Astrocyte (in vitro differentiated cells and primary cell): Measurements from ENCODE around the gene LNX2.

Experiments
- EZH2 ChIP-seq: IDR thresholded peaks from 2 replicates; pipeline ENCODE4 v1.6.1; 2012; ENCODE audit warnings: mild to moderate bottlenecking, low read length, inconsistent platforms; ENCODE audit not compliant: insufficient read depth
- TF ChIP-seq, protein P1 (sequence below): IDR thresholded peaks from 2 replicates; pipeline ENCODE4 v1.5.1; 2011; ENCODE audit warnings: low read depth, mild to moderate bottlenecking, inconsistent platforms, low read length, moderate library complexity; ENCODE audit not compliant: insufficient read depth

DNA sequence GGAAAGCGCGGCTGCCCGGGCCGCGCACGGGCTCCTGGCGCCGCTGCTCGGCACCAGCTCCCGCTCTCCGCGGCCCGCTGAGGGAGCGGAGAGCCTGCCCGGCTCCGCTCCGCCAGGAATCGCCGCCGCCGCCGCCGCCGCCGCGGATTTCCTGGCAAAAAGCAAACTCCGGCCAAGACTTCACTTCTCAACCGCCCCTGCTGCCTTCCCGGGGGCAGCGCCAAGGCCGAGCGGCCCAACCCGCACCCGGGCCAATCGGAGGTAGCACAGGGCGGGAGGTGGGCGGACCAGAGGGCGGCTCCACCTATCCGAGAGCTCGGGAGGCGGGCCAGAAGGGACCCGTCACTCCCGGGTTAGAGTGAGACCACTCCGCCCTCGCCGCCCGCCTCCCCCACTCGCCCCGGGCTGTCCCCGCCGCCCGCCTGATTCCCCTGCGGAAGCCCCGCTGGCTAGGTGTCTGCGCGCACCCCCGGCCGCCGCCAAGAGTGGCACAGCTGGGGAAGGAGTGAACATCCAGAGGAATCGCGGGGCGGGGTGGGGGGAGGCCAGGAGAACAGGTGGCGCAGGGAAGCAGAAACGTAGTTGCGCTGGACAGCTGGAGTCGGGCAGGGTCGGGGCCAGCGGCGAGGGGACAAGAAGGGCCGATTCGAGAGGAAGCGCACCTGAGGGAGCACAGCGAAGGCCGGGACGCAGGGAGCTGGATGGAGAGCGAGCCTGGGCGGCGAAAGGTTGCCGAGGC is at the start of gene LNX2:
- TF ChIP-seq, protein P1, sequence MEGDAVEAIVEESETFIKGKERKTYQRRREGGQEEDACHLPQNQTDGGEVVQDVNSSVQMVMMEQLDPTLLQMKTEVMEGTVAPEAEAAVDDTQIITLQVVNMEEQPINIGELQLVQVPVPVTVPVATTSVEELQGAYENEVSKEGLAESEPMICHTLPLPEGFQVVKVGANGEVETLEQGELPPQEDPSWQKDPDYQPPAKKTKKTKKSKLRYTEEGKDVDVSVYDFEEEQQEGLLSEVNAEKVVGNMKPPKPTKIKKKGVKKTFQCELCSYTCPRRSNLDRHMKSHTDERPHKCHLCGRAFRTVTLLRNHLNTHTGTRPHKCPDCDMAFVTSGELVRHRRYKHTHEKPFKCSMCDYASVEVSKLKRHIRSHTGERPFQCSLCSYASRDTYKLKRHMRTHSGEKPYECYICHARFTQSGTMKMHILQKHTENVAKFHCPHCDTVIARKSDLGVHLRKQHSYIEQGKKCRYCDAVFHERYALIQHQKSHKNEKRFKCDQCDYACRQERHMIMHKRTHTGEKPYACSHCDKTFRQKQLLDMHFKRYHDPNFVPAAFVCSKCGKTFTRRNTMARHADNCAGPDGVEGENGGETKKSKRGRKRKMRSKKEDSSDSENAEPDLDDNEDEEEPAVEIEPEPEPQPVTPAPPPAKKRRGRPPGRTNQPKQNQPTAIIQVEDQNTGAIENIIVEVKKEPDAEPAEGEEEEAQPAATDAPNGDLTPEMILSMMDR, result no peak
- no peak for TF ChIP-seq EZH2
